Upper lobe of left lung (tissue), 4 donors: ENCODE measurements around the gene PRDM16.

ENCODE experiments used
- CTCF ChIP-seq, 6 experiments: fragments of 450-650 bp in 4 of 6; fragments of 200-600 bp in 2 of 6; sonication (generic) in 2 of 6; IDR thresholded peaks; one replicate each; pipeline ENCODE4 v1.5.1; 2016 to 2019; ENCODE audit warnings: antibody characterized with exemption in 6 of 6
- EP300 ChIP-seq, 4 donors: sonication (generic); formaldehyde crosslinking; IDR thresholded peaks; one replicate each; pipeline ENCODE4 v1.5.1; 2017; ENCODE audit warnings: antibody characterized with exemption in 4 of 4, control low read depth in 2 of 4
- POLR2A ChIP-seq, 4 donors: fragments of 450-650 bp; IDR thresholded peaks; one replicate each; pipeline ENCODE4 v1.5.1; 2016 to 2017; ENCODE audit warnings: antibody characterized with exemption in 4 of 4, mild to moderate bottlenecking in 2 of 4
- POLR2AphosphoS5 ChIP-seq, 2 donors: sonication (generic); formaldehyde crosslinking; IDR thresholded peaks; one replicate each; pipeline ENCODE4 v1.5.1; 2017; ENCODE audit warnings: antibody characterized with exemption in 2 of 2

DNA sequence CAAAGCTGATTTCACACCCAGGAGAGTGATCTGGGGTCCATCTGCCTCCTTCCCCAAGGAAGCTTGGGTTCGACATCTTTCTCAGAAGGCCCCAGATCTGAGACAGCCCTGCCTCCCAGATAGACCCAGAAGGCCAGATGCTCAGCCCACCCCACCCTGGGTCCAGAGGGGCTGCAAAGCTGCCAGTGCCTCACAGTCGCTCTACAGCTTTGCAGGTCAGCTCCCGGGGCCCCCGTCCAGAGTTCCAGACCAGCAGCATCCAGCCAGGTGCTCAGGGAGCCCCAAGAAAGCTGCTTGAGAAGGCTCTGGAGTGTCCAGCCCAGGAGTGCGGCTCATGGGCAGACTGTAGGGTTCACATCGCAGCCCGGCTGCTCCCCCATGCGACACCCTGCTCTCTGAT is 242.7 kb downstream of the PRDM16 start:
- TF ChIP-seq CTCF (IDR thresholded peaks at IDR 0.05) (no peak), POLR2AphosphoS5 (IDR thresholded peaks at IDR 0.05) (no peak), EP300 (IDR thresholded peaks at IDR 0.05) (no peak), POLR2A (IDR thresholded peaks at IDR 0.05) (no peak)
